H9 (cell line): ENCODE measurements around the gene ITGA2. TPM values are rescaled to one million over a fixed set of nuclear protein-coding genes. Genes with fewer than 3 reads are reported as not detected.
A peak's percentile ranks its signal among the peaks of the same experiment; 100 is the strongest.

ENCODE experiments used
- DNase-seq: peaks from one replicate; pipeline ENCODE4 v3.0.0-alpha.2; 2017
- H2AFZ ChIP-seq: one replicate; pipeline ENCODE4 v1.6.1; 2013; ENCODE audit warnings: mild to moderate bottlenecking, low read length, control low read depth, moderate library complexity
- H2AK5ac ChIP-seq: 2 replicates; pipeline ENCODE4 v1.6.1; 2013; ENCODE audit warnings: low read length, control low read depth, mixed read lengths; ENCODE audit not compliant: insufficient read length
- H2BK120ac ChIP-seq: one replicate; pipeline ENCODE4 v1.6.1; 2013; ENCODE audit warnings: low read depth, mild to moderate bottlenecking, low read length, control low read depth, inconsistent platforms; ENCODE audit not compliant: poor library complexity, severe bottlenecking
- H2BK12ac ChIP-seq: 2 replicates; pipeline ENCODE4 v1.6.1; 2013; ENCODE audit warnings: low read length, control low read depth, mixed read lengths, low read depth; ENCODE audit not compliant: insufficient read length
- H2BK15ac ChIP-seq: 2 replicates; pipeline ENCODE4 v1.6.1; 2013; ENCODE audit warnings: low read depth, low read length, control low read depth
- H2BK20ac ChIP-seq: one replicate; pipeline ENCODE4 v1.6.1; 2013; ENCODE audit warnings: low read depth, mild to moderate bottlenecking, low read length, control low read depth, inconsistent platforms; ENCODE audit not compliant: poor library complexity, severe bottlenecking
- H2BK5ac ChIP-seq: 2 replicates; pipeline ENCODE4 v1.6.1; 2013; ENCODE audit warnings: low read length, control low read depth, mixed read lengths; ENCODE audit not compliant: insufficient read length
- H3K14ac ChIP-seq: 2 replicates; pipeline ENCODE4 v1.6.1; 2013; ENCODE audit warnings: low read length, control low read depth; ENCODE audit not compliant: insufficient read depth
- H3K18ac ChIP-seq: 2 replicates; pipeline ENCODE4 v1.6.1; 2013; ENCODE audit warnings: low read depth, mild to moderate bottlenecking, mixed read lengths, low read length, control low read depth; ENCODE audit not compliant: insufficient read length
- H3K23ac ChIP-seq: 2 replicates; pipeline ENCODE4 v1.6.1; 2013; ENCODE audit warnings: low read length, control low read depth, mixed read lengths, low read depth; ENCODE audit not compliant: insufficient read length
- H3K23me2 ChIP-seq: 2 replicates; pipeline ENCODE4 v1.6.1; 2013; ENCODE audit warnings: low read depth, mild to moderate bottlenecking, mixed read lengths, low read length, control low read depth; ENCODE audit not compliant: insufficient read length, poor library complexity, severe bottlenecking
- H3K27ac ChIP-seq: 2 replicates; pipeline ENCODE4 v1.5.1; 2013; ENCODE audit warnings: low read length, control low read depth, mixed read lengths, low read depth; ENCODE audit not compliant: insufficient read length
- H3K27me3 ChIP-seq: 2 replicates; pipeline ENCODE4 v1.6.1; 2013; ENCODE audit warnings: low read length, control low read depth, inconsistent platforms; ENCODE audit not compliant: insufficient read depth
- H3K4ac ChIP-seq: 2 replicates; pipeline ENCODE4 v1.6.1; 2013; ENCODE audit warnings: low read depth, mild to moderate bottlenecking, control low read depth, inconsistent platforms, low read length, moderate library complexity
- H3K4me1 ChIP-seq: 2 replicates; pipeline ENCODE4 v1.6.1; 2013; ENCODE audit warnings: low read length, control low read depth, inconsistent platforms; ENCODE audit not compliant: insufficient read depth
- H3K4me2 ChIP-seq: 2 replicates; pipeline ENCODE4 v1.6.1; 2013; ENCODE audit warnings: low read length, control low read depth, mixed read lengths; ENCODE audit not compliant: insufficient read length, insufficient read depth
- H3K56ac ChIP-seq: 2 replicates; pipeline ENCODE4 v1.6.1; 2013; ENCODE audit warnings: low read depth, mild to moderate bottlenecking, mixed read lengths, low read length, control low read depth; ENCODE audit not compliant: insufficient read length
- H3K79me1 ChIP-seq: 2 replicates; pipeline ENCODE4 v1.6.1; 2013; ENCODE audit warnings: low read depth, mild to moderate bottlenecking, moderate library complexity, low read length, control low read depth, inconsistent platforms; ENCODE audit not compliant: insufficient read depth, poor library complexity, severe bottlenecking
- H3K79me2 ChIP-seq: 2 replicates; pipeline ENCODE4 v1.6.1; 2013; ENCODE audit warnings: low read length, control low read depth, inconsistent platforms; ENCODE audit not compliant: insufficient read depth
- H3K9ac ChIP-seq: 2 replicates; pipeline ENCODE4 v1.6.1; 2013; ENCODE audit warnings: low read length, control low read depth, mixed read lengths; ENCODE audit not compliant: insufficient read length; ENCODE audit errors: extremely low read depth
- H3K9me3 ChIP-seq: one replicate; pipeline ENCODE4 v1.6.1; 2013; ENCODE audit warnings: low read depth, low read length, inconsistent platforms; ENCODE audit not compliant: control insufficient read depth
- H3T11ph ChIP-seq: one replicate; pipeline ENCODE4 v1.6.1; 2013; ENCODE audit warnings: mild to moderate bottlenecking, low read length, control low read depth, inconsistent platforms
- H4K20me1 ChIP-seq: one replicate; pipeline ENCODE4 v1.6.1; 2013; ENCODE audit not compliant: control insufficient read depth, insufficient read length, insufficient read depth
- H4K5ac ChIP-seq: 2 replicates; pipeline ENCODE4 v1.6.1; 2013; ENCODE audit warnings: low read depth, mild to moderate bottlenecking, mixed read lengths, low read length, control low read depth; ENCODE audit not compliant: insufficient read length
- H4K8ac ChIP-seq: replicated peaks from 2 replicates; pipeline ENCODE4 v1.6.1; 2013; ENCODE audit warnings: low read length, control low read depth, mixed read lengths, low read depth; ENCODE audit not compliant: insufficient read length
- H4K91ac ChIP-seq: 2 replicates; pipeline ENCODE4 v1.6.1; 2013; ENCODE audit warnings: low read depth, mild to moderate bottlenecking, moderate library complexity, mixed read lengths, low read length, control low read depth; ENCODE audit not compliant: insufficient read length
- H3K27ac Mint-ChIP-seq, 3 experiments: 2 replicates in 2 of 3; 3 replicates in 1 of 3; pipeline ENCODE4 v1.8.0; 2020 to 2021; ENCODE audit warnings: mixed read lengths in 3 of 3, mild to moderate bottlenecking in 1 of 3, moderate library complexity in 1 of 3
- H3K27me3 Mint-ChIP-seq: 2 replicates; pipeline ENCODE4 v1.8.0; 2021; ENCODE audit warnings: low read depth, mild to moderate bottlenecking, moderate library complexity, mixed read lengths
- H3K36me3 Mint-ChIP-seq, 3 experiments: 2 replicates in 2 of 3; 3 replicates in 1 of 3; pipeline ENCODE4 v1.8.0; 2020 to 2021; ENCODE audit warnings: low read depth in 3 of 3, mixed read lengths in 3 of 3; ENCODE audit not compliant: insufficient read depth in 1 of 3
- H3K4me1 Mint-ChIP-seq, 2 experiments: 2 replicates each; pipeline ENCODE4 v1.8.0; 2020; ENCODE audit warnings: mixed read lengths in 2 of 2
- H3K4me3 Mint-ChIP-seq, 2 experiments: 2 replicates in 1 of 2; 3 replicates in 1 of 2; pipeline ENCODE4 v1.8.0; 2020 to 2021; ENCODE audit warnings: mild to moderate bottlenecking in 2 of 2, mixed read lengths in 2 of 2, moderate library complexity in 1 of 2
- H3K9me3 Mint-ChIP-seq, 2 experiments: 2 replicates in 1 of 2; 3 replicates in 1 of 2; pipeline ENCODE4 v1.8.0; 2020; ENCODE audit warnings: mild to moderate bottlenecking in 2 of 2, mixed read lengths in 2 of 2, moderate library complexity in 1 of 2
- WGBS: extraction: QIAGEN DNeasy Blood & Tissue Kit; methylation state at CpG from one replicate; pipeline ENCODE4 v1.1.7; 2013; ENCODE audit warnings: missing lambda C conversion rate, low lambda C conversion rate, mixed read lengths; ENCODE audit not compliant: insufficient read length; ENCODE audit errors: extremely low coverage; 5-methylcytosine and 5-hydroxymethylcytosine counted together
- total RNA-seq: library from RNA; stranded (reverse); gene quantifications from 2 replicates; pipeline ENCODE4 v1.2.1, GENCODE V29; 2021
- TF ChIP-seq, protein P1 (sequence below): fragments of 200-600 bp; sonication (generic); conservative IDR thresholded peaks from 3 replicates; pipeline ENCODE4 v1.8.0; 2021; ENCODE audit warnings: antibody characterized with exemption, mild to moderate bottlenecking

ITGA2 gene
- total RNA-seq, 1 experiment from 2014 or later: 3.0 TPM

DNA sequence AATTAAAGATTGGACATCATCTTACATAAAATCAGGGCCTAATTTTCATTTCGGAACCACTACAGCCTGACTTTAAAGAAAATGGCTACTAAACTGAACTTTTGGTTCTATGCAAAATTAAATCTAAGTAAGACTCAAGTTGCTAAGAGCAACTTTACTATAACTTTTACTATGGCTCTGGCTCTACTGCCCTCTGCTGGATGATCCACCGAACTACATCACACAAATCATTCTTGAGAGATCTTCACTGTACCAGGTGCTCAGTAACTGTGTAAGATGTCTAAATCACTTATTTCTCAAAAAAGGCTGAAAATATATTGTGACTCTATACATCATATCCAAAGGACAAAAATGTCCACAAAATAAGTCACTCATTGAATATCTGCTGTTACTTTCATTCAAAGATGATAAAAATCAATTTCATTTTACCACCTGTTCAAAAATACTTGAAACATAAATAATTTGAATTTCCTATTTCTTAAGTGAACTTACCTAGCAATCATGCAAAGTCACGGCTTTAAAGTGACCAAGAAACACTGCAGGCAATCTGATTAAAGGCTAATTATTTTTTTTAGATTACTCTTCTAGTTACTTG lies 106.9 kb downstream of the ITGA2 start:
- no peak overlapping the region for H3K27ac Mint-ChIP-seq
- Histone ChIP-seq H3K4me2 (no peak overlapping the region), H4K91ac (no peak overlapping the region), H3K9ac (no peak overlapping the region), H3K9me3 (no peaks in the 10 kb centered on the region), H2AK5ac (no peak overlapping the region), H3K4ac (no peak overlapping the region), H2BK5ac (no peak overlapping the region), H4K20me1 (no peaks in the 10 kb centered on the region), H2BK15ac (no peak overlapping the region), H2BK12ac (no peak overlapping the region), H3K18ac (no peak overlapping the region), H4K8ac (no peak overlapping the region), H2AFZ (no peak overlapping the region), H3K23ac (no peak overlapping the region), H3T11ph (no peak overlapping the region), H4K5ac (no peak overlapping the region), H3K4me1 (no peaks in the 10 kb centered on the region), H3K23me2 (no peaks in the 10 kb centered on the region), H2BK120ac (no peak overlapping the region), H3K14ac (no peak overlapping the region), H3K56ac (no peak overlapping the region), H3K79me1 (no peaks in the 10 kb centered on the region), H2BK20ac (no peak overlapping the region), H3K27me3 (no peaks in the 10 kb centered on the region), H3K27ac (no peak overlapping the region), H3K79me2 (no peaks in the 10 kb centered on the region)
- no CpG with 5 or more reads among the region's 3 CpGs for WGBS
- no peaks in the 10 kb centered on the region for H3K9me3 Mint-ChIP-seq
- peaks cover 7 to 9% of the 10 kb centered on the region in 2 experiments for H3K4me1 Mint-ChIP-seq
- peaks cover 0 to 14% (median 3%) of the 10 kb centered on the region in 3 experiments; a peak in 3 of 7 replicates for H3K36me3 Mint-ChIP-seq
- H3K27me3 Mint-ChIP-seq: no peaks in the 10 kb centered on the region
- TF ChIP-seq, protein P1, sequence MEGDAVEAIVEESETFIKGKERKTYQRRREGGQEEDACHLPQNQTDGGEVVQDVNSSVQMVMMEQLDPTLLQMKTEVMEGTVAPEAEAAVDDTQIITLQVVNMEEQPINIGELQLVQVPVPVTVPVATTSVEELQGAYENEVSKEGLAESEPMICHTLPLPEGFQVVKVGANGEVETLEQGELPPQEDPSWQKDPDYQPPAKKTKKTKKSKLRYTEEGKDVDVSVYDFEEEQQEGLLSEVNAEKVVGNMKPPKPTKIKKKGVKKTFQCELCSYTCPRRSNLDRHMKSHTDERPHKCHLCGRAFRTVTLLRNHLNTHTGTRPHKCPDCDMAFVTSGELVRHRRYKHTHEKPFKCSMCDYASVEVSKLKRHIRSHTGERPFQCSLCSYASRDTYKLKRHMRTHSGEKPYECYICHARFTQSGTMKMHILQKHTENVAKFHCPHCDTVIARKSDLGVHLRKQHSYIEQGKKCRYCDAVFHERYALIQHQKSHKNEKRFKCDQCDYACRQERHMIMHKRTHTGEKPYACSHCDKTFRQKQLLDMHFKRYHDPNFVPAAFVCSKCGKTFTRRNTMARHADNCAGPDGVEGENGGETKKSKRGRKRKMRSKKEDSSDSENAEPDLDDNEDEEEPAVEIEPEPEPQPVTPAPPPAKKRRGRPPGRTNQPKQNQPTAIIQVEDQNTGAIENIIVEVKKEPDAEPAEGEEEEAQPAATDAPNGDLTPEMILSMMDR: peak; percentile 90
- no peak overlapping the region for H3K4me3 Mint-ChIP-seq
- peak; percentile 33 for DNase-seq
